IMR-90 (cell line): ENCODE measurements around the gene TTC16. TPM values are rescaled to one million over a fixed set of nuclear protein-coding genes. Genes with fewer than 3 reads are reported as not detected.
"Not testable (repeated sequence)": the region's sequence is repeated elsewhere in the genome, so short reads cannot be mapped to it uniquely, and the experiment has no call there.

Source experiments
- ATAC-seq: fragments of 200-7000 bp; cut with Tn5 transposase; 2 replicates; pipeline ENCODE4 v1.9.1; 2020; ENCODE audit warnings: low read depth, mild to moderate bottlenecking, moderate library complexity
- BruUV-seq: library from RNA; stranded (reverse); fragments of 400-500 nt; replicated peaks from 2 replicates; lab custom pipeline; 2021; lab: Mats Ljungman, UMichigan
- CTCF ChIA-PET: fragments of 300-600 bp; formaldehyde crosslinking; extraction: SDS; loops from one replicate; lab custom pipeline; 2021; ENCODE audit warnings: antibody characterized with exemption; lab: Yijun Ruan, JAX
- POLR2A ChIA-PET: fragments of 300-600 bp; sonication (Branson Sonifier 250); formaldehyde crosslinking; loops from one replicate; lab custom pipeline; 2022; ENCODE audit warnings: antibody characterized with exemption; ENCODE audit not compliant: unreplicated experiment; lab: Charles Lee
- DNase-seq: peaks from one replicate; pipeline ENCODE4 v3.0.0; 2013
- H2AFZ ChIP-seq: replicated peaks from 2 replicates; pipeline ENCODE3; 2013; ENCODE audit warnings: low read length, mild to moderate bottlenecking; ENCODE audit not compliant: poor library complexity
- H2AK5ac ChIP-seq: 2 replicates; pipeline ENCODE4 v1.6.1; 2013; ENCODE audit warnings: low read depth, low read length, inconsistent platforms
- H2AK9ac ChIP-seq: replicated peaks from 2 replicates; pipeline ENCODE3; 2013; ENCODE audit warnings: mild to moderate bottlenecking, low read depth, low read length, moderate library complexity; ENCODE audit not compliant: poor library complexity
- H2BK120ac ChIP-seq: 2 replicates; pipeline ENCODE4 v1.6.1; 2013; ENCODE audit warnings: low read depth, low read length, inconsistent platforms
- H2BK15ac ChIP-seq: 3 replicates; pipeline ENCODE4 v1.6.1; 2013; ENCODE audit warnings: low read depth, low read length, inconsistent platforms
- H2BK20ac ChIP-seq: 2 replicates; pipeline ENCODE4 v1.6.1; 2013; ENCODE audit warnings: low read depth, mild to moderate bottlenecking, inconsistent platforms, low read length, moderate library complexity
- H2BK5ac ChIP-seq: 2 replicates; pipeline ENCODE4 v1.6.1; 2013; ENCODE audit warnings: mild to moderate bottlenecking, low read depth, low read length, inconsistent platforms; ENCODE audit not compliant: poor library complexity, severe bottlenecking
- H3K14ac ChIP-seq: replicated peaks from 2 replicates; pipeline ENCODE4 v1.6.1; 2013; ENCODE audit warnings: low read depth, low read length, inconsistent platforms
- H3K18ac ChIP-seq: 2 replicates; pipeline ENCODE4 v1.6.1; 2013; ENCODE audit warnings: low read depth, low read length, control low read depth
- H3K23ac ChIP-seq: 2 replicates; pipeline ENCODE4 v1.6.1; 2013; ENCODE audit warnings: low read depth, low read length, inconsistent platforms
- H3K27ac ChIP-seq: 2 replicates; pipeline ENCODE4 v1.5.1; 2013; ENCODE audit warnings: mild to moderate bottlenecking, control low read depth, low read length; ENCODE audit not compliant: insufficient read depth
- H3K27me3 ChIP-seq: 2 replicates; pipeline ENCODE4 v1.6.1; 2013; ENCODE audit warnings: low read length; ENCODE audit not compliant: control insufficient read depth, insufficient read depth
- H3K36me3 ChIP-seq: 2 replicates; pipeline ENCODE4 v1.6.1; 2013; ENCODE audit warnings: low read length, mixed read lengths; ENCODE audit not compliant: control insufficient read depth, insufficient read depth
- H3K4ac ChIP-seq: 2 replicates; pipeline ENCODE4 v1.6.1; 2013; ENCODE audit warnings: low read depth, low read length, inconsistent platforms
- H3K4me1 ChIP-seq: 2 replicates; pipeline ENCODE4 v1.6.1; 2013; ENCODE audit warnings: low read length, mixed read lengths; ENCODE audit not compliant: control insufficient read depth, insufficient read depth
- H3K4me2 ChIP-seq: 2 replicates; pipeline ENCODE4 v1.6.1; 2013; ENCODE audit warnings: low read depth, mild to moderate bottlenecking, control low read depth, low read length, moderate library complexity
- H3K4me3 ChIP-seq: 2 replicates; pipeline ENCODE4 v1.5.1; 2013; ENCODE audit warnings: low read depth, mild to moderate bottlenecking, control low read depth, low read length, moderate library complexity; ENCODE audit not compliant: insufficient read depth
- H3K56ac ChIP-seq: 2 replicates; pipeline ENCODE4 v1.6.1; 2013; ENCODE audit warnings: low read length, inconsistent platforms; ENCODE audit not compliant: insufficient read depth; ENCODE audit errors: extremely low read depth
- H3K79me1 ChIP-seq, 2 experiments: 2 replicates each; pipeline ENCODE4 v1.6.1; 2013; ENCODE audit warnings: low read length in 2 of 2, inconsistent platforms in 1 of 2, low read depth in 1 of 2
- H3K9ac ChIP-seq: 2 replicates; pipeline ENCODE4 v1.6.1; 2013; ENCODE audit warnings: low read depth, low read length, control low read depth
- H3K9me1 ChIP-seq: 2 replicates; pipeline ENCODE4 v1.6.1; 2013; ENCODE audit warnings: low read length, inconsistent platforms; ENCODE audit not compliant: insufficient read depth
- H3K9me3 ChIP-seq: 2 replicates; pipeline ENCODE4 v1.6.1; 2013; ENCODE audit warnings: low read length; ENCODE audit not compliant: control insufficient read depth, insufficient read depth
- H4K20me1 ChIP-seq: 2 replicates; pipeline ENCODE4 v1.6.1; 2013; ENCODE audit warnings: low read length, inconsistent platforms; ENCODE audit not compliant: insufficient read depth
- H4K5ac ChIP-seq: 2 replicates; pipeline ENCODE4 v1.6.1; 2013; ENCODE audit warnings: mild to moderate bottlenecking, low read depth, low read length, control low read depth
- H4K8ac ChIP-seq, 2 experiments: 2 replicates each; pipeline ENCODE4 v1.6.1; 2013; ENCODE audit warnings: low read depth in 2 of 2, low read length in 2 of 2, control low read depth in 1 of 2, inconsistent platforms in 1 of 2
- H4K91ac ChIP-seq: 2 replicates; pipeline ENCODE4 v1.6.1; 2013; ENCODE audit warnings: low read depth, low read length, inconsistent platforms; ENCODE audit not compliant: insufficient read depth
- WGBS, 2 experiments: methylation state at CpG; one replicate each; pipeline versions ENCODE4 v1.1.5 to v1.1.7; 2013; ENCODE audit warnings: missing lambda C conversion rate in 2 of 2; ENCODE audit not compliant: insufficient read length in 1 of 2; ENCODE audit errors: extremely low coverage in 2 of 2; 5-methylcytosine and 5-hydroxymethylcytosine counted together
- dilution Hi-C: fragments of 300-500 bp; cut with HindIII; formaldehyde crosslinking; loops from one replicate; pipeline ENCODE4 v1.14.3; 2018; ENCODE audit warnings: low sequenced_read_pairs; ENCODE audit not compliant: unreplicated experiment
- in situ Hi-C: fragments of 300-500 bp; cut with MboI; formaldehyde crosslinking; loops from 3 replicates; pipeline ENCODE4 v1.14.3; 2019; ENCODE audit warnings: low sequenced_read_pairs, inconsistent platforms, mixed read lengths
- intact Hi-C: fragments of 100-400 bp; cut with micrococcal nuclease; formaldehyde crosslinking; loops from 2 replicates; pipeline ENCODE4 v1.10.0; 2022
- polyA plus RNA-seq, 3 experiments: library from polyadenylated mRNA; depleted of rRNA; stranded (reverse); fragments of >200 nt; gene quantifications; 2 replicates each; pipeline ENCODE4 v1.2.3, GENCODE V29; 2012; ENCODE audit warnings: low replicate concordance in 1 of 3
- total RNA-seq: library from RNA; depleted of rRNA; stranded (reverse); fragments of >200 nt; gene quantifications from 2 replicates; pipeline ENCODE4 v1.2.3, GENCODE V29; 2012; rRNA removed

The TTC16 gene
- total and polyA plus RNA-seq, 2 of the 4 experiments (the other 2 are of a cell fraction) = 0.02 TPM; not detected in 1

- intact Hi-C loops, CTCF ChIA-PET: not testable (repeated sequence)
Observed at GRCh38 chr9:127780909-127781308, 65.0 kb downstream of the TTC16 start.

More at GRCh38 chr9:127780909-127781308, 65.0 kb downstream of the TTC16 start:
- H3K14ac ChIP-seq, H3K9me1 ChIP-seq, H3K27ac ChIP-seq, H3K4me3 ChIP-seq, ATAC-seq, H2BK5ac ChIP-seq, H4K91ac ChIP-seq, H3K4me1 ChIP-seq, H2AK9ac ChIP-seq, H3K4me2 ChIP-seq, H3K27me3 ChIP-seq, dilution Hi-C loops, POLR2A ChIA-PET, H3K9ac ChIP-seq, H2BK20ac ChIP-seq, H4K20me1 ChIP-seq, H3K23ac ChIP-seq, H2BK120ac ChIP-seq, H2AK5ac ChIP-seq, H3K18ac ChIP-seq, H3K4ac ChIP-seq, H3K9me3 ChIP-seq, H2BK15ac ChIP-seq, H4K8ac ChIP-seq, H2AFZ ChIP-seq, H4K5ac ChIP-seq, BruUV-seq, DNase-seq, H3K56ac ChIP-seq, H3K36me3 ChIP-seq, H3K79me1 ChIP-seq: not testable (repeated sequence)
- in situ Hi-C loops = loop anchor here (5.0 kb wide), 1 partner anchor 44 kb away; the partner anchor contains the start of gene TOR2A
- WGBS, 2 experiments = no CpG with 5 or more reads among the region's 9 CpGs

Other genes starting within 250 kb of the TTC16 start
- 15.8 and 18.9 TPM in 2 replicates for gene STXBP1, start 103.8 kb upstream of the TTC16 start, total RNA-seq
- 21.7 and 22.6 TPM in 2 replicates for gene STXBP1, start 103.8 kb upstream of the TTC16 start, polyA plus RNA-seq (2012; rRNA removed)
- not detected in 2 replicates for gene CFAP157, start 9.1 kb upstream of the TTC16 start, total RNA-seq
- 0.04 TPM in 1 of 2 replicates, not detected in the other for gene CFAP157, start 9.1 kb upstream of the TTC16 start, polyA plus RNA-seq (2012; rRNA removed)
- 5.4 and 8.3 TPM in 2 replicates for gene PTRH1, start 416 bp upstream of the TTC16 start, total RNA-seq
- gene PTRH1, start 416 bp upstream of the TTC16 start, polyA plus RNA-seq (2012; rRNA removed) = 14.8 and 16.3 TPM in 2 replicates
- 0.90 and 1.1 TPM in 2 replicates for gene TOR2A, start 19.2 kb downstream of the TTC16 start, total RNA-seq
- gene TOR2A, start 19.2 kb downstream of the TTC16 start, polyA plus RNA-seq (2012; rRNA removed) = 12.5 and 12.9 TPM in 2 replicates
- under 0.01 and 0.28 TPM in 2 replicates for gene SH2D3C, start 62.6 kb downstream of the TTC16 start, total RNA-seq
- gene SH2D3C, start 62.6 kb downstream of the TTC16 start, polyA plus RNA-seq (2012; rRNA removed) = 0.22 and 0.24 TPM in 2 replicates
- 28.9 and 30.3 TPM in 2 replicates for gene CDK9, start 70.0 kb downstream of the TTC16 start, total RNA-seq
- gene CDK9, start 70.0 kb downstream of the TTC16 start, polyA plus RNA-seq (2012; rRNA removed) = 49.9 and 52.1 TPM in 2 replicates
- gene FPGS, start 86.8 kb downstream of the TTC16 start, total RNA-seq = 43.9 and 45.5 TPM in 2 replicates
- gene FPGS, start 86.8 kb downstream of the TTC16 start, polyA plus RNA-seq (2012; rRNA removed) = 71.5 and 75.7 TPM in 2 replicates
- 3.6 and 4.2 TPM in 2 replicates for gene ENG, start 138.6 kb downstream of the TTC16 start, total RNA-seq
- 73.9 and 83.3 TPM in 2 replicates for gene ENG, start 138.6 kb downstream of the TTC16 start, polyA plus RNA-seq (2012; rRNA removed)
- 44.8 and 51.4 TPM in 2 replicates for gene AK1, start 161.6 kb downstream of the TTC16 start, total RNA-seq
- gene AK1, start 161.6 kb downstream of the TTC16 start, polyA plus RNA-seq (2012; rRNA removed) = 119 and 126 TPM in 2 replicates
- gene ST6GALNAC6, start 183.5 kb downstream of the TTC16 start, total RNA-seq = 35.3 and 35.7 TPM in 2 replicates
- gene ST6GALNAC6, start 183.5 kb downstream of the TTC16 start, polyA plus RNA-seq (2012; rRNA removed) = 47.6 and 48.6 TPM in 2 replicates
- 11.9 and 12.5 TPM in 2 replicates for gene ST6GALNAC4, start 201.0 kb downstream of the TTC16 start, total RNA-seq
- 32.9 and 42.2 TPM in 2 replicates for gene ST6GALNAC4, start 201.0 kb downstream of the TTC16 start, polyA plus RNA-seq (2012; rRNA removed)
- gene PIP5KL1, start 214.7 kb downstream of the TTC16 start, total RNA-seq = 0.28 and 0.36 TPM in 2 replicates
- gene PIP5KL1, start 214.7 kb downstream of the TTC16 start, polyA plus RNA-seq (2012; rRNA removed) = 2.7 and 3.6 TPM in 2 replicates
- gene DPM2, start 221.8 kb downstream of the TTC16 start, total RNA-seq = 10.8 TPM in 2 replicates
- 60.6 and 60.9 TPM in 2 replicates for gene DPM2, start 221.8 kb downstream of the TTC16 start, polyA plus RNA-seq (2012; rRNA removed)